ENCODE measurements around the gene ITK.

GRCh38 chr5:157178966-157179365 is 1.7 kb upstream of the ITK start:
- TF ChIP-seq, protein P1, sequence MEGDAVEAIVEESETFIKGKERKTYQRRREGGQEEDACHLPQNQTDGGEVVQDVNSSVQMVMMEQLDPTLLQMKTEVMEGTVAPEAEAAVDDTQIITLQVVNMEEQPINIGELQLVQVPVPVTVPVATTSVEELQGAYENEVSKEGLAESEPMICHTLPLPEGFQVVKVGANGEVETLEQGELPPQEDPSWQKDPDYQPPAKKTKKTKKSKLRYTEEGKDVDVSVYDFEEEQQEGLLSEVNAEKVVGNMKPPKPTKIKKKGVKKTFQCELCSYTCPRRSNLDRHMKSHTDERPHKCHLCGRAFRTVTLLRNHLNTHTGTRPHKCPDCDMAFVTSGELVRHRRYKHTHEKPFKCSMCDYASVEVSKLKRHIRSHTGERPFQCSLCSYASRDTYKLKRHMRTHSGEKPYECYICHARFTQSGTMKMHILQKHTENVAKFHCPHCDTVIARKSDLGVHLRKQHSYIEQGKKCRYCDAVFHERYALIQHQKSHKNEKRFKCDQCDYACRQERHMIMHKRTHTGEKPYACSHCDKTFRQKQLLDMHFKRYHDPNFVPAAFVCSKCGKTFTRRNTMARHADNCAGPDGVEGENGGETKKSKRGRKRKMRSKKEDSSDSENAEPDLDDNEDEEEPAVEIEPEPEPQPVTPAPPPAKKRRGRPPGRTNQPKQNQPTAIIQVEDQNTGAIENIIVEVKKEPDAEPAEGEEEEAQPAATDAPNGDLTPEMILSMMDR (IDR thresholded peaks at IDR 0.05 in 8 of 11, conservative IDR thresholded peaks at IDR 0.05 in 3 of 11), result no peak
- no peak for TF ChIP-seq POLR2AphosphoS5 (IDR thresholded peaks at IDR 0.05)

Data from spleen (tissue), 7 donors.